BE2C (cell line): ENCODE results near the gene TMX3.

Experiments
- DNase-seq: peaks from one replicate; pipeline ENCODE4 v3.0.0-alpha.2; 2020
- H3K27me3 ChIP-seq: fragments of 250-450 bp; sonication (Bioruptor Pico); 2 replicates; pipeline ENCODE4 v1.5.1; 2020; ENCODE audit warnings: mild to moderate bottlenecking
- H3K36me3 ChIP-seq: fragments of 250-450 bp; sonication (Bioruptor Pico); 2 replicates; pipeline ENCODE4 v1.5.1; 2020; ENCODE audit warnings: mild to moderate bottlenecking
- H3K4me1 ChIP-seq: fragments of 250-450 bp; sonication (Bioruptor Pico); 2 replicates; pipeline ENCODE4 v1.5.1; 2020
- H3K4me3 ChIP-seq: 2 replicates; pipeline ENCODE4 v1.5.1; 2011; ENCODE audit warnings: low read depth, low read length
- H3K9me3 ChIP-seq: fragments of 250-450 bp; sonication (Bioruptor Pico); 2 replicates; pipeline ENCODE4 v1.5.1; 2020
- CTCF ChIP-seq: IDR thresholded peaks from 2 replicates; pipeline ENCODE4 v1.5.1; 2012; ENCODE audit warnings: mild to moderate bottlenecking, low read depth, low read length

The TMX3 gene

GRCh38 chr18:68740966-68741365 lies 26.1 kb upstream of the TMX3 start:
- no peaks in the 10 kb centered on the region for H3K9me3 ChIP-seq
- DNase-seq, result no peak
- no peaks in the 10 kb centered on the region for H3K36me3 ChIP-seq
- no peaks in the 10 kb centered on the region for H3K27me3 ChIP-seq
- no peak for TF ChIP-seq CTCF
- no peak overlapping the region for H3K4me3 ChIP-seq
- peaks cover 15% of the 10 kb centered on the region for H3K4me1 ChIP-seq

GRCh38 chr18:68739462-68739861 lies 24.6 kb upstream of the TMX3 start:
- Histone ChIP-seq H3K4me3 (no peak overlapping the region), H3K9me3 (no peaks in the 10 kb centered on the region), H3K4me1 (peaks cover 10% of the 10 kb centered on the region), H3K36me3 (no peaks in the 10 kb centered on the region), H3K27me3 (no peaks in the 10 kb centered on the region)
- no peak for TF ChIP-seq CTCF
- peak; percentile 28 for DNase-seq

- peaks cover 10% of the 10 kb centered on the region for H3K4me1 ChIP-seq
- H3K36me3 ChIP-seq, result no peaks in the 10 kb centered on the region
- DNase-seq, result no peak
- no peaks in the 10 kb centered on the region for H3K9me3 ChIP-seq
- no peak for TF ChIP-seq CTCF
- H3K27me3 ChIP-seq, result no peaks in the 10 kb centered on the region
- H3K4me3 ChIP-seq, result no peak overlapping the region
These were observed 23.7 kb upstream of the TMX3 start for GRCh38 chr18:68738564-68738963.

- Histone ChIP-seq H3K4me3 (no peak overlapping the region), H3K36me3 (no peaks in the 10 kb centered on the region), H3K9me3 (no peaks in the 10 kb centered on the region), H3K4me1 (no peaks in the 10 kb centered on the region; the same call in 1 of the 2 replicates), H3K27me3 (no peaks in the 10 kb centered on the region)
- peak; percentile 74 for TF ChIP-seq CTCF
- DNase-seq, result no peak
These were observed 20.8 kb upstream of the TMX3 start for GRCh38 chr18:68735483-68736343.

- no peak for TF ChIP-seq CTCF
- no peak for DNase-seq
- Histone ChIP-seq H3K4me1 (no peaks in the 10 kb centered on the region; the same call in 1 of the 2 replicates), H3K27me3 (no peaks in the 10 kb centered on the region), H3K4me3 (no peak overlapping the region), H3K9me3 (no peaks in the 10 kb centered on the region), H3K36me3 (no peaks in the 10 kb centered on the region)
These were observed 19.4 kb upstream of the TMX3 start for GRCh38 chr18:68734308-68734707.

- no peaks in the 10 kb centered on the region for H3K36me3 ChIP-seq
- no peaks in the 10 kb centered on the region; the same call in 1 of the 2 replicates for H3K4me1 ChIP-seq
- no peak for DNase-seq
These were observed 18.8 kb upstream of the TMX3 start for GRCh38 chr18:68733707-68734106.

More at GRCh38 chr18:68733707-68734106, 18.8 kb upstream of the TMX3 start:
- Histone ChIP-seq H3K27me3 (no peaks in the 10 kb centered on the region), H3K4me3 (no peak overlapping the region), H3K9me3 (no peaks in the 10 kb centered on the region)
- no peak for TF ChIP-seq CTCF
